Stimulated activated CD8-positive, alpha-beta memory T cell treated with anti-CD3 and anti-CD28 coated beads, Interleukin-4, amount 100 ng/mL, for 4 hours (primary cell): ENCODE measurements around the gene SMYD3.

Experiments used
- DNase-seq, 2 donors: peaks; one replicate each; pipeline ENCODE4 v3.0.0-alpha.2; 2020; ENCODE audit warnings: low read depth in 2 of 2, low spot score in 1 of 2

The SMYD3 gene

GRCh38 chr1:246516126-246516525, 9.0 kb upstream of the SMYD3 start:
- no peak for DNase-seq

- no peak for DNase-seq
These were observed 8.4 kb upstream of the SMYD3 start for GRCh38 chr1:246515390-246516005.

DNA sequence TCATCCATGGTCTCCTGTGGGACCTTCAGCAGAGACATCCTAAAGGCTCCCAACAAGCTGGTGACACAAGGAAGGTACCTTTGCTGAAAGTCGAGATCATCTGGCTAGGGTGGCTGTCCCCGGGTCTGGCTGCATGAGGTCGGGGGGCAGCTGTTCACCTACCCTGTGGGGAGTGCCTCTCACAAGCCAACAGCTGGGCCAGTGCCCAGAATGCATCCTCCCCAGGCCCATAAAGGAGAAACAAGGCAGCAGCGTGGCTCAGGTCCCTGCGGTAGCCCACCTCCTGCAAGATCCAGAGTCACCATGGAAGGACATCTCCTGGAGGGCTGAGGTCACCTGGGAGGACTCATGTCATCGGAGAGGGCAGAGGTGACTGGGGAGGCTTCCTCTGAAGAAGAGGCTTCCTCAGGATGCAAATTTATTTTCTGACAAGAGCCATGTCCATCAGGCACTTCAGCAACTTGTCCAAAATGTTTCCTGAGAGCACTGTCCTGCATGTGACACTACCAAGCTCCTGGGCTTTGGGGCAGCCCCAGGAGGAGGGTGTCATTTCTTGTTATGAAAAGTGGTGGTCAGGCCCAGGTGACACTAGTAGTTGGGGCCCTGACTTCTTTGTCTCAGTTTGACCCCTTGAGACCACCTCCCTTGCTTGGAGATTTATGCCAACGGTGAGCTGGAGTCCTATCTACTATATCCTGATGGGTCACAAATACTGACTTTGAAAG, 6.7 kb upstream of the SMYD3 start:
- no peak for DNase-seq

GRCh38 chr1:246513041-246513440, 6.0 kb upstream of the SMYD3 start:
- no peak for DNase-seq

- DNase-seq = no peak
These were observed 5.6 kb upstream of the SMYD3 start for GRCh38 chr1:246512635-246513034.

GRCh38 chr1:246512230-246512629, 5.2 kb upstream of the SMYD3 start:
- DNase-seq = no peak

DNA sequence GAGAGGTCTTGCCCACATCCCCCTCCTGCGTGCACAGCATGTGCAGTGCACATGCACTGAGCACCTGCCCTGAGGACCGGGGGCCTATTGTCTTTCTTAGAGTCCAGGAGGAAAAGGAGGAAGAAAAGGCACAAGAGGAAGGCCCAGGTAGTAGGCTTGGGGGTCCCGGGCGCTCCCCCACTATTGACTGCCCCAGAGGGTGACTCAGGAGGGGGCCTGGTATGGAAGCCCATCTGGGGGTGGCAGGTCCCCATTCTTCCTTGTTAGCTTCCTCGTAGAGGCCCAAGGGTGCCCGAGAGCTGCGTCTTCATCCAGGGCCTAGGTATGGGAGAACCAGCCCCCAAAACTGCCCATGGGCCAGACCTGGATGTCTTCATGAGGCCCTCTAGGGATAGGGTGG, 4.1 kb upstream of the SMYD3 start:
- no peak for DNase-seq

- DNase-seq = no peak
These were observed 3.3 kb upstream of the SMYD3 start for GRCh38 chr1:246510147-246511030.

- DNase-seq = no peak
These were observed 2.0 kb upstream of the SMYD3 start for GRCh38 chr1:246508897-246509688.

DNA sequence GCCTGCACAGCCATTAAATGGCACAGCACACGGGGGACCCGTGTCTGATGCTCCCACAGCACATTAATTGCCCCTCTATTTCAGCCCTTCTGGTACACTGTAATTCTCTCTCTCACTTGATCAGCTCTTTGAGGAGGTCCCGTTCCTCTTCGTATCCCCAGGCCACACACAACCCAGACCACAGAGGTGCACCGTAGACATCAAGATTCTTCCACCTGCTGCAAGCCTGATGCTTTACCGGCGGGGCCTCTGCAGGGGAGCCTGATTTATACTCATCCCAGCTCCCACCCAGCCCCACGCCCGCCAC, 759 bp downstream of the SMYD3 start:
- DNase-seq = no peak

- no peak for DNase-seq
These were observed 3.7 kb downstream of the SMYD3 start for GRCh38 chr1:246503341-246503740.

GRCh38 chr1:246497331-246497915, 9.7 kb downstream of the SMYD3 start:
- DNase-seq = no peak

DNA sequence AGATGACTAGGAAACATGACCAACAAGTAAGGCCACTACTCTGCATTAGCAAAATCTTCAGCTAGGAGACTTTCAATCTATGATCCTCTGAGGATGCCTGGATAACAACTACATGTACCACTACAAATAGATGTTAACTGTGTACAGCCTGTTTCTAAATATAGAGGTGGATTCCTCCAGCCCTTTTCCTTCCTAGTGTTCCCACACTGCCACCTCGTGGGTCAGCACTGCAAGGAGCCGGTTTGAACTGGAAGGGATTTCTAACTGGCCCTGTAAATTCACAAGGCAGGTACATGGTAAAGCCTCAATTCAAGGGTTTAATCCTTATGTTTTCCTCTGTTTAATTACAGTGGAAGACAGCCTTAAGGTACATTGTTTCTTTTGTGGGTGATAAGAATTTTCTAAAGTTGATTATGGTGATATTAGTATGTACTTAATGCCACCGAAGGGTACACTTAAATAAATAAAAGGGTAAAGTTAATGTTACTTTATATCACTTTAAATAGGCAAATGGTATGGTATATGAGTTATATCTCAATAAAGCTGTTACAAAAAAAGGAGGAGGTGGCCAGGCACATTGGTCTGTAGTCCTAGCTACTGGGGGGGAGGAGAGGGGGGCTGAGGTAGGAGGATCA, 14.4 kb downstream of the SMYD3 start:
- no peak for DNase-seq

GRCh38 chr1:246491551-246492053, 15.5 kb downstream of the SMYD3 start:
- DNase-seq = no peak

DNA sequence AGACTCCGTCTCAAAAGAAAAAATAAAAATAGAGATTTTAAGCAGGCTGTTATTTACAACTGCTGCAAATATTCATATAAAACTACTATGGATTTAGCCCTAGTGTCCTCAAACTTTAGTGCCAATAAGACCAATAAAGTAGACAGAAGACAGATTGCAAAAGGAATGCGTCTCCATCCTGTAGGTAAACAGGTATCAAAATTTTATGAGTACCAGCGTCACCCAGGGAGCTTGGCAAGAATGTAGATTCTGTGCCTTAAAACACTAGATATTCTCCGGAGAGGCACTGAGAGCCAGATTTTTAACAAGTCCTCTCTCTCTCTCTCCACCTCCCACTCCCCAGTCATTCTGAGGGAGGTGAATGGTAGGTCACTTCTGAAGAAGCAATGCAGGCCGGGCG, 18.4 kb downstream of the SMYD3 start:
- no peak for DNase-seq

- no peak for DNase-seq
These were observed 23.5 kb downstream of the SMYD3 start for GRCh38 chr1:246483569-246483933.

GRCh38 chr1:246482805-246483568, 24.1 kb downstream of the SMYD3 start:
- DNase-seq = no peak

DNA sequence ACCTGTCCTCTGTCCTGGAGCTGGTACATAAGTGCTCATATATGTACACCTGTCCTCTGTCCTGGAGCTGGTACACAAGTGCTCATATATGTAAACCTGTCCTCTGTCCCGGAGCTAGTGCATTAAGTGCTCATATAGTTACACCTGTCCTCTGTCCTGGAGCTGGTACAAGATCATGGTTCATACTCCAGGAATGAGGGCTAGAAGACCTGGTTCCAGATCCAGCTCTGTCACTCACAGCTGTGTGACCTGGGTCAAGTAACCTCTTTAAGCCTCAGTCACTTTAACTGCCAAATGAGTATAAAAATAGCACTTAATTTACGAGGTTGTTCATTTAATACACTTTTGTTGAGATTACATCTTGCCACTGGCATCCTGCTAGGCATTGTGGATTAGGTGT, 28.0 kb downstream of the SMYD3 start:
- DNase-seq = no peak

DNA sequence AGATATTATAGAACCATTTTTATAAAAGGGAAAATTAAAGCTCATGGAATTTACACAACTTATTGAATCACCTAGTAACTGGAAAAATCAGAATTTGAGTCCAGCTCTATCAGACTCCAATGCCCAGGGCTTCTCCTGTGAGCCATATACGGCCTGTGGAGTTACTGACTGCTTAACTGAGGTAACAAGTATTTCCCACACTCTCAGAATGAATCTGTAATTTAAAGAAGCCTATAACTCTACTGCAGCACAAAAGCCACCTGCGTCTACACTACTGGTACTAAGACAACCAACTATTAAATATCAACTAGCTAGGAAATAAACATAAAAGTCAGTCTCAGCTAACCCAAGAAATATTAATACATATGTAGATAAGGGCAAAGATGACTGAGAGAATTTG, 29.4 kb downstream of the SMYD3 start:
- no peak for DNase-seq

- no peak for DNase-seq
These were observed 30.3 kb downstream of the SMYD3 start for GRCh38 chr1:246476771-246477170.
